ENCODE results near the gene KIF26A. TPM values are rescaled to one million over a fixed set of nuclear protein-coding genes. Genes with fewer than 3 reads are reported as not detected.

Gene KIF26A
- total RNA-seq, 1 donor from 2014 or later = 32.6 TPM

- H3K27ac ChIP-seq = no peak overlapping the region
- no peaks in the 10 kb centered on the region for H3K27me3 ChIP-seq
- H3K4me3 ChIP-seq = no peak overlapping the region
- H3K4me1 ChIP-seq = no peaks in the 10 kb centered on the region
- H3K9me3 ChIP-seq = no peaks in the 10 kb centered on the region
- H3K36me3 ChIP-seq = no peaks in the 10 kb centered on the region
- intact Hi-C loops (cut with DNase I) = no loop called here
- no peak for TF ChIP-seq CTCF (IDR thresholded peaks at IDR 0.05)
- DNase-seq (ENCODE audit: low spot score in 2 of 2) = no peak
These were observed 35.7 kb downstream of the KIF26A start for GRCh38 chr14:104174051-104174450.

GRCh38 chr14:104175041-104175440, 36.7 kb downstream of the KIF26A start:
- DNase-seq (ENCODE audit: low spot score in 2 of 2) = no peak
- Histone ChIP-seq H3K36me3 (no peaks in the 10 kb centered on the region), H3K27ac (no peak overlapping the region), H3K9me3 (no peaks in the 10 kb centered on the region), H3K4me3 (no peak overlapping the region), H3K4me1 (no peaks in the 10 kb centered on the region), H3K27me3 (no peaks in the 10 kb centered on the region)
- intact Hi-C loops (cut with DNase I) = no loop called here
- TF ChIP-seq CTCF (IDR thresholded peaks at IDR 0.05) = no peak

GRCh38 chr14:104175811-104176210, 37.4 kb downstream of the KIF26A start:
- no peaks in the 10 kb centered on the region for H3K9me3 ChIP-seq
- no peak for DNase-seq (ENCODE audit: low spot score in 2 of 2)
- H3K4me3 ChIP-seq = no peak overlapping the region
- H3K36me3 ChIP-seq = no peaks in the 10 kb centered on the region
- intact Hi-C loops (cut with DNase I) = no loop called here
- no peaks in the 10 kb centered on the region for H3K4me1 ChIP-seq
- no peak for TF ChIP-seq CTCF (IDR thresholded peaks at IDR 0.05)
- H3K27ac ChIP-seq = no peak overlapping the region
- H3K27me3 ChIP-seq = no peaks in the 10 kb centered on the region

- Histone ChIP-seq H3K4me1 (no peaks in the 10 kb centered on the region), H3K9me3 (no peaks in the 10 kb centered on the region), H3K36me3 (no peaks in the 10 kb centered on the region), H3K4me3 (no peak overlapping the region), H3K27ac (no peak overlapping the region), H3K27me3 (no peaks in the 10 kb centered on the region)
- intact Hi-C loops (cut with DNase I) = no loop called here
- no peak for DNase-seq (ENCODE audit: low spot score in 2 of 2)
- no peak for TF ChIP-seq CTCF (IDR thresholded peaks at IDR 0.05)
These were observed 38.2 kb downstream of the KIF26A start for GRCh38 chr14:104176611-104177010.

GRCh38 chr14:104177411-104177810, 39.0 kb downstream of the KIF26A start:
- H3K27me3 ChIP-seq = no peaks in the 10 kb centered on the region
- no peak for TF ChIP-seq CTCF (IDR thresholded peaks at IDR 0.05)
- no peaks in the 10 kb centered on the region for H3K4me1 ChIP-seq
- DNase-seq (ENCODE audit: low spot score in 2 of 2) = no peak
- no peaks in the 10 kb centered on the region for H3K9me3 ChIP-seq
- no peaks in the 10 kb centered on the region for H3K36me3 ChIP-seq
- intact Hi-C loops (cut with DNase I) = no loop called here
- H3K4me3 ChIP-seq = no peak overlapping the region
- H3K27ac ChIP-seq = no peak overlapping the region

- no peaks in the 10 kb centered on the region for H3K9me3 ChIP-seq
- H3K4me3 ChIP-seq = no peak overlapping the region
- no peaks in the 10 kb centered on the region for H3K27me3 ChIP-seq
- DNase-seq (ENCODE audit: low spot score in 2 of 2) = no peak
- H3K36me3 ChIP-seq = no peaks in the 10 kb centered on the region
- no peak for TF ChIP-seq CTCF (IDR thresholded peaks at IDR 0.05)
- no peak overlapping the region for H3K27ac ChIP-seq
- H3K4me1 ChIP-seq = no peaks in the 10 kb centered on the region
- intact Hi-C loops (cut with DNase I) = no loop called here
These were observed 39.9 kb downstream of the KIF26A start for GRCh38 chr14:104178279-104178678.
